ENCODE measurements around the gene DCX.

- TF ChIP-seq EZH2phosphoT487 (IDR thresholded peaks at IDR 0.05; ENCODE audit: insufficient read depth, low read depth) (no peak), EZH2 (IDR thresholded peaks at IDR 0.05; ENCODE audit: insufficient read depth, poor library complexity, severe bottlenecking) (no peak)
These were observed 48.6 kb upstream of the DCX start for GRCh38 chrX:111460607-111461006.
